Chondrocyte (in vitro differentiated cells): ENCODE results near the gene ZNF765. TPM values are rescaled to one million over a fixed set of nuclear protein-coding genes. Genes with fewer than 3 reads are reported as not detected.
"Not testable (repeated sequence)": the region's sequence is repeated elsewhere in the genome, so short reads cannot be mapped to it uniquely, and the experiment has no call there.

Source experiments
- DNase-seq: peaks from one replicate; pipeline ENCODE4 v3.0.0; 2021; ENCODE audit warnings: mixed read lengths, low spot score
- H3K27ac Mint-ChIP-seq: one replicate; pipeline ENCODE4 v1.8.0; 2021; ENCODE audit warnings: mild to moderate bottlenecking, moderate library complexity, mixed read lengths; ENCODE audit not compliant: unreplicated experiment
- H3K27me3 Mint-ChIP-seq: 2 replicates; pipeline ENCODE4 v1.8.0; 2021; ENCODE audit warnings: low read depth, mixed read lengths
- H3K36me3 Mint-ChIP-seq: 2 replicates; pipeline ENCODE4 v1.8.0; 2021; ENCODE audit warnings: low read depth, mixed read lengths
- H3K4me1 Mint-ChIP-seq: 2 replicates; pipeline ENCODE4 v1.8.0; 2021; ENCODE audit warnings: low read depth, mild to moderate bottlenecking, mixed read lengths
- H3K4me3 Mint-ChIP-seq: one replicate; pipeline ENCODE4 v1.8.0; 2021; ENCODE audit warnings: mild to moderate bottlenecking, moderate library complexity, mixed read lengths; ENCODE audit not compliant: unreplicated experiment
- H3K9me3 Mint-ChIP-seq: 2 replicates; pipeline ENCODE4 v1.8.0; 2021; ENCODE audit warnings: low read depth, mixed read lengths
- total RNA-seq: library from RNA; stranded (reverse); gene quantifications from 3 replicates; pipeline ENCODE4 v1.2.1, GENCODE V29; 2021
- TF ChIP-seq, protein P1 (sequence below): fragments of 200-600 bp; sonication (generic); IDR thresholded peaks from 2 replicates; pipeline ENCODE4 v1.5.0; 2021; ENCODE audit warnings: antibody characterized with exemption, mild to moderate bottlenecking, moderate library complexity

ZNF765 gene
- total RNA-seq, 1 donor from 2014 or later, result 7.3 TPM

DNA sequence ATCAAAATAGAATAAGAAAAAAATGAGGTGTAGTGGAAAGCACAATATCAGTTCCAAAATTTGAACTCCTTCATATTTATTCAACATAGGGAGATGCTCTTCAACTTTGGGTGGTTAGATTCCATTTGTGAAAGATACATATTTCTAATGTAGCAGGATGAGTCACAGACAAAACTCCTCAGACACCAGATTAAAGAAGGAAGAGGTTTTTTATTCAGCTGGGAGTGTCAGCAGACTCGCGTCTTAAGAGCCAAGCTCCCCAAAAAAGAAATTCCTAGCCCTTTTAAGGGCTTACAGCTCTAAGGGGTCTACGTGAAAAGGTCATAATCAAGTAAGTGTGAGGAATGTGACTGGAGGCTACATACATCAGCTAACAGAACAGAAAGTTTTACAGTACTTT, 6.8 kb upstream of the ZNF765 start:
- Mint-ChIP-seq H3K4me3 (no peak overlapping the region), H3K4me1 (peaks cover 7% of the 10 kb centered on the region), H3K9me3 (peaks cover 52% of the 10 kb centered on the region), H3K36me3 (peaks cover 34% of the 10 kb centered on the region), H3K27me3 (no peaks in the 10 kb centered on the region), H3K27ac (peak overlapping the region; percentile 67)
- TF ChIP-seq, protein P1, sequence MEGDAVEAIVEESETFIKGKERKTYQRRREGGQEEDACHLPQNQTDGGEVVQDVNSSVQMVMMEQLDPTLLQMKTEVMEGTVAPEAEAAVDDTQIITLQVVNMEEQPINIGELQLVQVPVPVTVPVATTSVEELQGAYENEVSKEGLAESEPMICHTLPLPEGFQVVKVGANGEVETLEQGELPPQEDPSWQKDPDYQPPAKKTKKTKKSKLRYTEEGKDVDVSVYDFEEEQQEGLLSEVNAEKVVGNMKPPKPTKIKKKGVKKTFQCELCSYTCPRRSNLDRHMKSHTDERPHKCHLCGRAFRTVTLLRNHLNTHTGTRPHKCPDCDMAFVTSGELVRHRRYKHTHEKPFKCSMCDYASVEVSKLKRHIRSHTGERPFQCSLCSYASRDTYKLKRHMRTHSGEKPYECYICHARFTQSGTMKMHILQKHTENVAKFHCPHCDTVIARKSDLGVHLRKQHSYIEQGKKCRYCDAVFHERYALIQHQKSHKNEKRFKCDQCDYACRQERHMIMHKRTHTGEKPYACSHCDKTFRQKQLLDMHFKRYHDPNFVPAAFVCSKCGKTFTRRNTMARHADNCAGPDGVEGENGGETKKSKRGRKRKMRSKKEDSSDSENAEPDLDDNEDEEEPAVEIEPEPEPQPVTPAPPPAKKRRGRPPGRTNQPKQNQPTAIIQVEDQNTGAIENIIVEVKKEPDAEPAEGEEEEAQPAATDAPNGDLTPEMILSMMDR, result no peak
- no peak for DNase-seq

DNA sequence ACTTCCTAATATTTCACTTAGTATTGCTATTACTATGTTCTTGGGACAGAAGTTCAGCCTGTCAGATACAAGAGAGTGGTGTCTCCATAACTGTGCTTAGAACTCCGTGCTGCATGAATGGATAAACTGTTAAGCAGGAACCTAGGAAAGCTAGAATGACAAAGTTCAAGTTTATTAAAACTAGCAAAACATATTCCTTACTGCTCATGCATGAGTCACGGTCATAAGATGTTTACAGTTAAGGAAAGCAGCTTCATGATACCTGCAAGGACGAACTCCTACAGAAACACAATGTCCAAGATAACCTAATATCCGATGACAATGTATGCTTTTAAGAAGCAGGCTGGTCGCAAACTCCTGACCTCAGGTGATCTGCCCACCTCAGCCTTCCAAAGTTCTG, 6.0 kb upstream of the ZNF765 start:
- peaks cover 10% of the 10 kb centered on the region for H3K4me1 Mint-ChIP-seq
- DNase-seq, result no peak
- H3K36me3 Mint-ChIP-seq, result peaks cover 27% of the 10 kb centered on the region
- H3K4me3 Mint-ChIP-seq, result no peak overlapping the region
- TF ChIP-seq, protein P1, result no peak
- H3K27me3 Mint-ChIP-seq, result no peaks in the 10 kb centered on the region
- no peak overlapping the region for H3K27ac Mint-ChIP-seq
- peaks cover 45% of the 10 kb centered on the region for H3K9me3 Mint-ChIP-seq

DNA sequence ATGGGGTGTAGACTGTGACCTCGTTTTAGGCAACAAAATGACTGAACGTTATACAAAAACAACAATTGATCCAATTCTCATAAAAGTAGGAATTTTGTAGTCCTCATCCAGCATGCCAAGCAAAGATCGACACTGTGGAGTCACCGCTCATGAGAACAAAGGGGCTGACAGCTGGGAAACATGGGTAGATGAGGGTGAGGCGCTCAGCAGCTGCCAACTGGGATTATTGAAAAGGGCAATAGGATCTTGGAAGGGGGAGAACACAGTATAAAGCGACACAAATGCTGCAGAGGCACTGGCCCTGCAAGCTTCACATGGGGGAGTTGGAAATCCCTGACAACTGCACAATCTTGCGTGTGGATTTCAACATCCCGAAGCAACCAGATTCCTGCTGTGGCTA, 5.4 kb upstream of the ZNF765 start:
- no peak for DNase-seq
- Mint-ChIP-seq H3K27me3 (no peaks in the 10 kb centered on the region), H3K27ac (no peak overlapping the region), H3K36me3 (peaks cover 24% of the 10 kb centered on the region), H3K4me1 (peaks cover 15% of the 10 kb centered on the region), H3K4me3 (no peak overlapping the region), H3K9me3 (peaks cover 43% of the 10 kb centered on the region)
- TF ChIP-seq, protein P1, result no peak

DNA sequence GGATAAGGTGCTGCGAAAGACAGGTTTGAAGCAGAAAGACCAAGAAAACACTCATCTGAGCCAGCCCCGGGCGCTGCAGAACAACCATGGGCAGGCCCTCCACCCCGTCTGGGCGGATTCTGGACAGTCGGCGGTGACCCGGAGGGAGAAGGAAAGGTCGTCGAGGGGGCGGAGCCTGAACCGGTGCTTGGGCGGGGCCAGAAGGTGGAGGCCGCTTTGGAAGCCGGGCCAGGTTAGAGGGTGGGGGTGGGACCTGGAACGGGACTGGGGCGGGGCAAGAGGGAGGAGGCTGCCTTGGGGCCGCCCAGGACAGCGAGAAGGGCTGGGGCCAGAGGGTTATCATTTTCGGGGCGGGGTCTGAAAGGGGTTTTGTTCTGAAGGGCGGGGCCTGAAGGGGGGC, 5.0 kb upstream of the ZNF765 start:
- H3K4me1 Mint-ChIP-seq, result peaks cover 18% of the 10 kb centered on the region
- H3K9me3 Mint-ChIP-seq, result peaks cover 39% of the 10 kb centered on the region
- DNase-seq, result no peak
- peaks cover 20% of the 10 kb centered on the region for H3K36me3 Mint-ChIP-seq
- no peak overlapping the region for H3K4me3 Mint-ChIP-seq
- H3K27me3 Mint-ChIP-seq, result no peaks in the 10 kb centered on the region
- no peak overlapping the region for H3K27ac Mint-ChIP-seq
- TF ChIP-seq, protein P1, result no peak

DNA sequence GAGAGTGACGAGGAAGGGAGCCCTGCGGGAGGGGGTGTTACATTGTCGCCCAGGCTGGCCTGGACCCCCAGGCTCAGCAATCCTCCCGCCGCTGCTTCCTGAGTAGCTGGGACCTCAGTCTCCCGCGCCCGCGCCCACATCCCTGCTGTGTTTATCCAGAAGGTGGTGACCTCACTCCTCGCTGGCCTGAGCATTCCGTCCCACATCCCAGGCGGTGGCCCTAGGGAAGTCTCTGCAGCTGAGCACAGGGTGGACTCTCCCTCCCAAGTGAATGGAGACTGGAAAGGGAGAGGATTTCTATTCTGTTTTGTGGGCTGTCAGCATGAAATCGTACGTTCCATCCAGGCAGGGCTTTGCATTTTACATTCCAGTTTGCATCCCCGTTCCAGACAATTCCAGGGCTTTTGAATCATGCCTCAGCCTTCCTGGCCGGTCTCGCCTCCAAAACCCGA, 401 bp upstream of the ZNF765 start:
- TF ChIP-seq, protein P1, result no peak
- peaks cover 24% of the 10 kb centered on the region for H3K4me1 Mint-ChIP-seq
- no peak for DNase-seq
- peaks cover 9% of the 10 kb centered on the region for H3K9me3 Mint-ChIP-seq
- no peaks in the 10 kb centered on the region for H3K27me3 Mint-ChIP-seq
- H3K4me3 Mint-ChIP-seq, result peak overlapping the region; percentile 98
- peak overlapping the region; percentile 93 for H3K27ac Mint-ChIP-seq
- H3K36me3 Mint-ChIP-seq, result peaks cover 10% of the 10 kb centered on the region

DNA sequence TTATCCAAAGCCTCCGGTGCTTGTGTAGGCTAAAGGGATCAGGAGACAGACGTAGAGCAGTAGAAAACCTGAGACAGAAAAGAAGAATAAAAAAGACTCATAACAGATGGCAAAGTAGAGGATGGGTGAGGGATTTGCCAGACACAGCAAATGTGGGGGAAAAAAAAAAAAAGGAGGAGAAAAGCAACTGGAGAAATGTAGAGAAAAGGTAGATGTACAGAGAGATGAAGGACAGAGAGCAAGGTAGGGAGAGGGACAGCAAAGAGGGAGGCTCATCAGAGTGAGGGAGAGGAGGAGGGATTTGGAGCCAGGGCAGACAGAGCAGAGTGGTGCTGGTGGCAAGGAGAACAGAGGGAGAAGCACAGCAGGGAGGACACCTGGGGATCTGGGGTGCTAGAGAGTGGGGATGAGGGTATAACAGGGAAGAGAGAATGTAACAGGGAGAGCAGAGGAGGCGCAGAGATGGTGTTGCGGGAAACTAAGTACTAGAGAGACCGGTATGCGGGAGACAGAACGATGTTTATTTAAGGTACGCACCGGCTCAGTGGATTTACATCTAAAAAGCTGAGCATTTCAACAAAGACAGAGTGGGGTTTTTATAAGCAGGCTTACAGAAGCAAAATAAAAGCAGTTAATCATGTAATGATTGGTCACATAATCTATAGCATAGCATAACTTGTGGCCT, 1.0 kb downstream of the ZNF765 start:
- DNase-seq, H3K9me3 Mint-ChIP-seq, H3K27me3 Mint-ChIP-seq: not testable (repeated sequence)
- peak overlapping the region; percentile 98 for H3K4me3 Mint-ChIP-seq
- H3K36me3 Mint-ChIP-seq, result peaks cover 19% of the 10 kb centered on the region
- H3K4me1 Mint-ChIP-seq, result peaks cover 24% of the 10 kb centered on the region
- peak overlapping the region; percentile 93 for H3K27ac Mint-ChIP-seq
